Measurements from ENCODE around the gene IQCN.

The IQCN gene

DNA sequence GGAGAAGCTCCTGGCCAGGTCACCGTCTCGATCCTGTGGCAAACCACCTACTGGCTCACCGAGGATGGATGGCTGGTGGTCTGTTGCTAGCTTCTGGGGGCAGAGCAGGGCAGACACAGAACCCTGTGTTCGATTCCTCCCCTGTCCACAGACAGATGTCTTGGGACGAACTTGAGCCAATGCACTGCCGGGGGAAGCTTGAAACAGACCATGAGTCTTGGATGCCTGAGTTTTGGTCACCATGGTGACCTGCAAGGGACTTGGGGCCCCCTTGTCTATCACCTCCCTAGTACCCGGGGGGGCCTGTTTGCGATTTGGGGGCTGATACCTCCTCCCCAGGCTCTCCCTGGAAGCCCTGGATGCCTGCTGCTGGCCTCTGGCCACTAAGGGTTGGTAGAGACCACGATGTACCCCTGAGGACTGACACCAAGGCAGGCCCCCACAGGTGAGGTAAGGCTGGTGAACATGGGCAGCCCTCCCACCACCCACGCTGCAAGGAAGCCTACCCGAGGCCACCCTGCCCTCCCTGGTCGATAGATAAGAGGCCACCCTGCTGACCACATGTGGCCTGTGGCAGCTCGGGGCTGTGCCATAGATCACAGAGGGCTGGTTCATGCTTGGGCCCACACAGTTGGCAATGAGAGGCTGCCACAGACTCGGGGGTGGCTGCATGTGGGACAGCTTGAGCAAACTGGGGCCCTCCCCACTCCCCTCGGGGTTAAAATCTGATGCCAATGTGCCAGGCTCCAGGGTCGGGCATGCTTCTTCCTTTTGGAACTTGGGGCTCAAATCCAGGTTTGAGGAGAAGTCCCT is 10.7 kb downstream of the IQCN start:
- ATAC-seq (ENCODE audit: low read depth) = no peak

DNA sequence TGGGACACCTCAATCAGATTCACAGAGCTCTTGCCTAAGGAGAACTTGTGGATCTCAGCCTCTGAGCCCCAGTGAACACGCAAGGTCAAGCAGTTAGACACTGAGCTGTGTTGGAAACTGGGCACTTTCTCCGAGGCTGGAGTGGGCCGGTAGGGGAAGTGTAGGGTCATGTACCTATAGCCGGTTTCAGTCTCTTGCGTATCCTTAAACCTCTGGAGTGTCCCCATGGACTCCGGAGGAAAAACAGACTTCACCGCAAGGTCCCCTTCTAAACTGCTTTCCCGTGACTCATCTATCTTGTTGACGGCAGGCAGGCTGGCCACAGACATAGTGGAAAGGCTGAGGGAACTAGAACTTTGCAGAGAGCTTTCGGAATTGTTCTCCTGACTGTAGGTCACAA is 11.3 kb downstream of the IQCN start:
- DNase-seq (ENCODE audit: low spot score) = no peak
- Histone ChIP-seq H3K27me3 (ENCODE audit: insufficient read depth, poor library complexity, severe bottlenecking) (no peaks in the 10 kb centered on the region), H3K36me3 (ENCODE audit: low read depth) (no peaks in the 10 kb centered on the region), H3K9me3 (ENCODE audit: severe bottlenecking) (no peaks in the 10 kb centered on the region), H3K27ac (ENCODE audit: poor library complexity, severe bottlenecking) (no peak overlapping the region), H3K4me3 (ENCODE audit: severe bottlenecking) (no peak overlapping the region), H3K4me1 (ENCODE audit: insufficient read depth, poor library complexity, severe bottlenecking) (no peaks in the 10 kb centered on the region)
- TF ChIP-seq, protein P1, sequence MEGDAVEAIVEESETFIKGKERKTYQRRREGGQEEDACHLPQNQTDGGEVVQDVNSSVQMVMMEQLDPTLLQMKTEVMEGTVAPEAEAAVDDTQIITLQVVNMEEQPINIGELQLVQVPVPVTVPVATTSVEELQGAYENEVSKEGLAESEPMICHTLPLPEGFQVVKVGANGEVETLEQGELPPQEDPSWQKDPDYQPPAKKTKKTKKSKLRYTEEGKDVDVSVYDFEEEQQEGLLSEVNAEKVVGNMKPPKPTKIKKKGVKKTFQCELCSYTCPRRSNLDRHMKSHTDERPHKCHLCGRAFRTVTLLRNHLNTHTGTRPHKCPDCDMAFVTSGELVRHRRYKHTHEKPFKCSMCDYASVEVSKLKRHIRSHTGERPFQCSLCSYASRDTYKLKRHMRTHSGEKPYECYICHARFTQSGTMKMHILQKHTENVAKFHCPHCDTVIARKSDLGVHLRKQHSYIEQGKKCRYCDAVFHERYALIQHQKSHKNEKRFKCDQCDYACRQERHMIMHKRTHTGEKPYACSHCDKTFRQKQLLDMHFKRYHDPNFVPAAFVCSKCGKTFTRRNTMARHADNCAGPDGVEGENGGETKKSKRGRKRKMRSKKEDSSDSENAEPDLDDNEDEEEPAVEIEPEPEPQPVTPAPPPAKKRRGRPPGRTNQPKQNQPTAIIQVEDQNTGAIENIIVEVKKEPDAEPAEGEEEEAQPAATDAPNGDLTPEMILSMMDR (IDR thresholded peaks at IDR 0.05; ENCODE audit: poor library complexity, severe bottlenecking) = no peak
- ATAC-seq (ENCODE audit: low read depth) = no peak

More for the DNA sequence above, 10.7 kb downstream of the IQCN start:
- no peak overlapping the region for H3K4me3 ChIP-seq (ENCODE audit: severe bottlenecking)
- TF ChIP-seq, protein P1 (IDR thresholded peaks at IDR 0.05; ENCODE audit: poor library complexity, severe bottlenecking) = no peak
- no peaks in the 10 kb centered on the region for H3K9me3 ChIP-seq (ENCODE audit: severe bottlenecking)
- H3K27me3 ChIP-seq (ENCODE audit: insufficient read depth, poor library complexity, severe bottlenecking) = no peaks in the 10 kb centered on the region
- H3K36me3 ChIP-seq (ENCODE audit: low read depth) = no peaks in the 10 kb centered on the region
- no peak for DNase-seq (ENCODE audit: low spot score)
- no peak overlapping the region for H3K27ac ChIP-seq (ENCODE audit: poor library complexity, severe bottlenecking)
- H3K4me1 ChIP-seq (ENCODE audit: insufficient read depth, poor library complexity, severe bottlenecking) = no peaks in the 10 kb centered on the region

DNA sequence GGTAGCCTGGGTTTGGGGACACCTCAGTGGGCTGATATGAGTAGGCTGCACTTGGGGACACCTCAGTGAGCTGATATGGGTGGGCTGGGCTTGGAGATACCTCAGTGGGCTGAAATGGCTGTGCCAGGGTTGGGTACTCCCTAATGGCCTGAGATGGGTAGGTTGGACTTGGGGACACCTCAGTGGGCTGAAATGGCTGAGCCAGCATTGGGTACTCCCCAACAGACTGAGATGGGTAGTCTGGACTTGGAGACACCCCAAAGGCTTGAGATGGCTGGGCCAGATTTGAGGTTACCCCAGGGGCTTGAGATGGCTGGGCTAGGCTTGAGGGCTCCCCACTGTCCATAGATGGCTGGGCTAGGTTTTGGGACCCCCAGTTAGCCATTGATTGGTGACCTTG is 12.1 kb downstream of the IQCN start:
- Histone ChIP-seq H3K9me3 (ENCODE audit: severe bottlenecking) (no peaks in the 10 kb centered on the region), H3K4me3 (ENCODE audit: severe bottlenecking) (no peak overlapping the region), H3K27me3 (ENCODE audit: insufficient read depth, poor library complexity, severe bottlenecking) (no peaks in the 10 kb centered on the region), H3K4me1 (ENCODE audit: insufficient read depth, poor library complexity, severe bottlenecking) (no peaks in the 10 kb centered on the region), H3K27ac (ENCODE audit: poor library complexity, severe bottlenecking) (no peak overlapping the region), H3K36me3 (ENCODE audit: low read depth) (no peaks in the 10 kb centered on the region)
- ATAC-seq (ENCODE audit: low read depth) (no peak), DNase-seq (ENCODE audit: low spot score) (no peak)
- TF ChIP-seq, protein P1 (IDR thresholded peaks at IDR 0.05; ENCODE audit: poor library complexity, severe bottlenecking) = no peak

DNA sequence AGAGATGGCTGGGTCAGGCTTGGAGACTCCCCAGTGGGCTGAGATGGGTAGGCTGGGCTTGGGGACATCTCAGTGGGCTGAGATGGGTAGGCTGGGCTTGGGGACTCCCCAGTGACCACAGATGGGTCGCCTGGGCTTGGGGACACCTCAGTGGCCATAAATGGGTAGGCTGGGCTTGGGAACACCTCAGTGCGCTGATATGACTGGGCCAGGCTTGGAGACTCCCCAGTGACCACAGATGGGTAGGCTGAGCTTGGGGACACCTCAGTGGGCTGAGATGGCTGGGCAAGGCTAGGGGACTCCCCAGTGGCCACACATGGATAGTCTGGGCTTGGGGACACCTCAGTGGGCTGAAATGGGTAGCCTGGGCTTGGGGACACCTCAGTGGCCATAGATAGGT is 12.8 kb downstream of the IQCN start:
- H3K27ac ChIP-seq (ENCODE audit: poor library complexity, severe bottlenecking) = no peak overlapping the region
- no peak for ATAC-seq (ENCODE audit: low read depth)
- DNase-seq (ENCODE audit: low spot score) = no peak
- no peaks in the 10 kb centered on the region for H3K27me3 ChIP-seq (ENCODE audit: insufficient read depth, poor library complexity, severe bottlenecking)
- no peaks in the 10 kb centered on the region for H3K36me3 ChIP-seq (ENCODE audit: low read depth)
- H3K9me3 ChIP-seq (ENCODE audit: severe bottlenecking) = no peaks in the 10 kb centered on the region
- no peaks in the 10 kb centered on the region for H3K4me1 ChIP-seq (ENCODE audit: insufficient read depth, poor library complexity, severe bottlenecking)
- no peak overlapping the region for H3K4me3 ChIP-seq (ENCODE audit: severe bottlenecking)
- TF ChIP-seq, protein P1 (IDR thresholded peaks at IDR 0.05; ENCODE audit: poor library complexity, severe bottlenecking) = no peak

DNA sequence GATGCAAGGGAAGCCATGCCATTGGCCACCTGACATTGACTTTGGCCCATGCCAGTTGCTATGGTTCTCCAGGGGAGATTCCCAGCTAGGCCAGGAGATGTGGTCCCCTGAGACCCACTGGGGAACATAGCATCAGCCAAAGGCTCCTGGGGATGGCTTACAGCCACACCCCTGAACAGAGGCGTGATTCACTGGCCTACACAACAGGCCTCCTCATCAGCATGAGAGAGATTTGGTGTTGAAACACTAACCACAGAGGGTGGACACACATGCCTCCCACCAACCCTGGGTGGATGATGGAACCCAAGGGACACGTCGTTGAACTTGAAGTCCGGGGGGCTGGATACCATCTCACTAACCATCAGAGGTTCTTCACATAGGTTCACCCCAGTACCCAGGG is 14.4 kb downstream of the IQCN start:
- Histone ChIP-seq H3K4me1 (ENCODE audit: insufficient read depth, poor library complexity, severe bottlenecking) (no peaks in the 10 kb centered on the region), H3K4me3 (ENCODE audit: severe bottlenecking) (no peak overlapping the region), H3K36me3 (ENCODE audit: low read depth) (no peaks in the 10 kb centered on the region), H3K9me3 (ENCODE audit: severe bottlenecking) (no peaks in the 10 kb centered on the region), H3K27ac (ENCODE audit: poor library complexity, severe bottlenecking) (no peak overlapping the region), H3K27me3 (ENCODE audit: insufficient read depth, poor library complexity, severe bottlenecking) (no peaks in the 10 kb centered on the region)
- ATAC-seq (ENCODE audit: low read depth) (no peak), DNase-seq (ENCODE audit: low spot score) (no peak)
- TF ChIP-seq, protein P1 (IDR thresholded peaks at IDR 0.05; ENCODE audit: poor library complexity, severe bottlenecking) = no peak

Measured in RWPE2 (cell line).